Activated CD4-positive, alpha-beta T cell treated with anti-CD3 and anti-CD28 coated beads for 4 hours (primary cell): Measurements from ENCODE around the gene TFB2M.
A peak's percentile ranks its signal among the peaks of the same experiment; 100 is the strongest.
"Not testable (repeated sequence)": the region's sequence is repeated elsewhere in the genome, so short reads cannot be mapped to it uniquely, and the experiment has no call there.

ENCODE experiments used
- DNase-seq, 2 donors: peaks; one replicate each; pipeline ENCODE4 v3.0.0-alpha.2; 2020

Gene TFB2M

DNA sequence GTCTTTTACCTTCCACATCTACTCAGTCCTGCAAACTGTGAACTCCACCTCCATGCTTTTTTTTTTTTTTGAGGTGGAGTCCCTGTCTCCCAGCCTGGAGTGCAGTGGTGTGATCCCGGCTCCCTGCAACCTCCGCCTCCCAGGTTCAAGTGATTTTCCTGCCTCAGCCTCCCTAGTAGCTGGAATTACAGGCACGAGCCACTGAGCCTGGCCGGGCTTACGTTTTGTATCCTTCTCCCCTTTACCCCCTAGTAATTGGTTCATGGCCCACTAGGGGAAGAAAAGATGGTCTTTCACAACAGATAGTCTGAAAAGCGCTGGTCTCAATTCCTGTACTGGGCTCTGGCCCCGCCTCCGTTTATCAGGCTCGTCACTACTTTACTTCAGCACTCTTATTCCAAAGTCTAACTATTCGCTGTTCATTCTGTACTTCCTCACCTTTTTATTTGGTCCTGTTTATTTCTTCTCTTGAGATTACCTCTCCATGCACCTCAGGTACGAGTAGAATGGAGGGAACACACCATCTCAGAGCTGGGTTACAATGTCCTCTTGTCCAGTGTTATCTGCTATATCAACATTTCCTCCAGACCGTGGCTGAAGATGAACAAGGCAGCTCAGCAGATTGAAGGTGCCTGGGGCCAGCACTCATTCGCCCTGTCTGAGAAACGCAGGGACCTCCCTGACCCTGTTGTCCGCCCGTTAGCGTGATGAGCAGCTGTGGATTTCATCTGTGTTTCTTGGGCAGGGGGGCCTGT lies 16.4 kb upstream of the TFB2M start:
- DNase-seq: no peak

DNA sequence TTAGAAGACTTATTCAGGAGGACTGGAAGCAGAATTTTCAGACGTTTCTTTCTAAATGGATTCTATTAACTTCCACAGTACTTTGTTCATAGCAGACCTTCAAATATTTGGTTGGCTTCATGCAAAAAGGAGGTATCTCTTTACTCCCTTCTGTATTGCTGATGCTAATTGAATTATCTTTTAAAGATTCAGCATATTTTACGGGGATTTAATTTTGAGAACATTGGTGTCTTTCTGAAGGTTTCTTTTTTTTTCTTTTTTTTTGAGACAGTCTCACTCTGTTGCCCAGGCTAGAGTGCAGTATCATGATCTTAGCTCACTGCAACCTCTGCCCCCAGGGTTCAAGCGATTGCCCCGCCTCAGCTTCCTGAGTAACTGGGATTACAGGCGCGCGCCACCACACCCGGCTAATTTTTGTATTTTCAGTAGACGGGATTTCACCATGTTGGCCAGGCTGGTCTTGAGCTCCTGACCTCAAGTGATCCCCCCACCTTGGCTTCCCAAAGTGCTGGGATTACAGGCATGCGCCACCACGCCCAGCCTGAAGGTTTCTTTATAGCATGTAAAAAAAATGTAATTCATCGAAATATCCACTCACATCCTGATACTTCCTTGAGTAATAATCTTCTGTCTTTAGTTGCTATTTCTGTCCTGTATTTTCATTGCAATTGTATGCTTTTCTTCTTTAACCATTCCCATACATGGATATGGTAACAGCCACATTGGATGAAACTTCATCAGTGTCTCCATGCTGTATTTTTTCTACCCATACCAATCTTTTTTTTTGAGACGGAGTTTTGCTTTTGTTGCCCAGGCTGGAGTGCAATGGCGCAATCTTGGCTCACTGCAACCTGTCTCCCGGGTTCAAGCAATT lies 14.7 kb upstream of the TFB2M start:
- DNase-seq: no peak

DNA sequence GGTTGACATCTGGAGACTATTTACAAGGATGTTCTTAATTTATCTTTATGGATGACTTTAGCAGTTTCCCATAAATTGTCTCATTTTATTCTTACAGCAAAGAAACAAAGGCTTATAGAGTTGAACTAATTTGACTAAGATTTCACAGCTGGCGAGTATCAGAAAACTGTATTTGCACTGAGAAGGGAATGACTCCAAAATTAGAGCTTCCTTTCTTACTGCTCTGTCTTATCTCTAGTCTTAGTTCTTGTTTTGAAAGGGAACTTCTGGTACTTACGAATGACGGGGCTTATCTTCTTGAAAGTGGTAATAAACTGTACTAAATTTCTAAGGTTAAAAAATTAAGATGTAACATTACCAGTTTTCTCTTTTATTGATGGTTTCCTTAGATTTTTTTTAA lies 13.8 kb upstream of the TFB2M start:
- no peak for DNase-seq

DNA sequence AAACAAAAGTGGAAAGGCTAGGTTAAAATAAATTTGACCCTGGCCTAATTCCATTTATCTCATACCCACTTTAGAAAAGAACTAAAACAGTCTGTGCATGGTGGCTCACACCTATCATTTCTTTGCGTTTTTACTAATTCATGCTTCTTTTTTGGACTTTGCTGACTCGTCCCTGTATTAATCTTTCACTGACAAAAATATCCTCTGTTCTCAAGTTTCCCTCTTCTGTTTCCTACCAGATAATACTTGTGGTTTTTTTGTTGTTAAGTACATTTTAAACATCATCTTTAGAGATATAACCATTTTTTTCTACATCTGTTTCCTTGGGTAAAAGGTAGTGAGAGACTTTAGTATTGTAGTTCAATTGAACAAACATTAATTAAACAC lies 11.7 kb upstream of the TFB2M start:
- no peak for DNase-seq

DNA sequence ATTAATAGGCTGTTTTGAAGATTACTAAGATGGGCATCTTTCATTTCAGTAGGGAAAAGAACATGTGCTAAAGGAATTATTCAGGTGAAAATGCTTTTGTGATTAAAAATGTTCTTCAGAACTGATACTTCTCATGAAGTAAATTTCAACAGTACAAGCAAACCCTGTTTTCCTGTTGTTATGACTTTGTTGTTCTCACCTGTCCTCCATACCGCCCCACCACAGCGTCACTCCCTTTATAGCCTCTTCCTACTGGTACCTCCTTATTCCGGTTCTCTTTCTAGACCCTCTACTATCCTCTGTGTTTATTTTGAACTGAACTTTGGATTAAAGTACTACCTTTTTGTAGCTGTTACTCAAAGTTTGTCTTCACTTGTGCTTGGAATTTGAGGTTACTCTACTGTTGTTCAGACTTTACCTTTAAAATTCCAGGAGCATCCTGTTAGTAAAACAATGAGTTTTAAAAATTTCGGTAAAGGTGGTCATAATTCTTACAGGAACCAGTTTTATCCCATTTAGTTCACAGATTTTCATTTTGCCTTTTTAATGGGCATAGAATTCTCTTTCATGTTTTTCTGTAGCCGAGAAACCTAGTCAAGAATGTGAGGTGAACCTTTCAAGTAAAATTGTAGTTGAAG lies 11.1 kb upstream of the TFB2M start:
- no peak for DNase-seq

DNA sequence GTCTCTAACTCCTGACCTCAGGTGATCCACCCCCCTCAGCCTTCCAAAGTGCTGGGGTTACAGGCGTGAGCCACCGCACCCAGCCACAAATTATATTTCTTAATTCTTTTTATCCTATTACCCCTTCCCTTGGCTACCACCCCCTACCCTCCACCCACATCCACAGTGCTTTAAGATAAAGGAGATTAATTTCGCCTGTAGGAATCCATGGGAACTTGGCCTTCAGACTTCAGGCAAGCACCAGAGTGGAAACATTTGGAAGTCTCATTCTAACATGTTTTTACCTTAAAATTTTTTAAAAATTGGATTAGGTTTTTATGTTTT lies 10.6 kb upstream of the TFB2M start:
- no peak for DNase-seq

DNA sequence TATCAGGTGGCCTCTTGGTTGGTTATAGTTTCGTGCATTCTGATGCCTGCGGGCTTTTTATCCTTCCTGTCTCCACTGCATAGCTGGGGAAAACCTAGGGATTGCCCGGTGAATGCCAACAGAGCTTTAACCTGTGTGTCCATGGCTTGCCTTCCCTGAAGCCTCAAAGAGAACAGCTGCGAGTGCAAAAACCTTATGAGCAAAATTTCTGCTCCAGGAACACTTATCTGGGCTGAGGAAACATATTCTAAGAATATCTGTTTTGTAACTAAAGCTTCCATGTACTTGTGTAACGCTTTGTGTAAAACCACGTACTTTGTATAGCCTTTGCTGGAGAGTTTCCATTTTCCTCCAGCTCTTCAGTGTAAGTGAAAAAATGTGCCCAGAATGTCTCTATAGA lies 7.4 kb upstream of the TFB2M start:
- DNase-seq: no peak

DNA sequence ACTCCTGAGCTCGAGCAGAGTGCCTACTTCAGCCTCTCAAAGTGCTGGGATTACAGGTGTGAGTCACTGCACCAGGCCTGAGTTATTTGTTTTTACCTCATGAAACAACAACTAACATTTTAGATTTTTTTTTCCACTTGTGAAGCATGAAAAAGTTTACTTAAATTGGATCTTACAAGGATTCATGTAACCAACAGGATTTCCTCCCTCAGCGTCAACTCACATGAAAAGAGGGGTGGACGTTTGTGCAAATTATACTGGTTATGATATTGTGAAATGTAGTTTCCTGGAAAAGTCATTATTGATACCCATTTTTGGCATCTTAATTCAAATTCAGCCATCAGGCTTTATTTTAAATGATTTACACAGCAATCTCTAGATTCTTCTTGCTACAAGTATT lies 6.7 kb upstream of the TFB2M start:
- no peak for DNase-seq

DNA sequence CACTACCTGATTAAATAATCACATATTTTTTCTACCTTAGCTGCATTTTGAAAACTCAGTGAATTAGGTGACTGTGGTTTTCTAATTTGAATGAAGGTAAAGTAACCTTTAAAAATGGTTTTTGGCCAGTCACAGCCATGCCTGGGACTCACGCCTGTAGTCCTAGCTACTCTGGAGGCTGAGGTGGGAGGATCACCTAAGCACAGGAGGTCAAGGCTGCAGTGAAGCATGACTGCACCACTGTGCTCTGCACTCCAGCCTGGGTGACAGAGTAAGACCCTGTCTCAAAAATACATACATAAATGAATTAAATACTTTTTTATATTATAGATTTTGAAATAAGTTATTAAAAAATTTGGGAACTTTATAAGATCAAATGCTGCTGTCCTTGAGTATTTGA lies 5.9 kb upstream of the TFB2M start:
- DNase-seq: no peak

DNA sequence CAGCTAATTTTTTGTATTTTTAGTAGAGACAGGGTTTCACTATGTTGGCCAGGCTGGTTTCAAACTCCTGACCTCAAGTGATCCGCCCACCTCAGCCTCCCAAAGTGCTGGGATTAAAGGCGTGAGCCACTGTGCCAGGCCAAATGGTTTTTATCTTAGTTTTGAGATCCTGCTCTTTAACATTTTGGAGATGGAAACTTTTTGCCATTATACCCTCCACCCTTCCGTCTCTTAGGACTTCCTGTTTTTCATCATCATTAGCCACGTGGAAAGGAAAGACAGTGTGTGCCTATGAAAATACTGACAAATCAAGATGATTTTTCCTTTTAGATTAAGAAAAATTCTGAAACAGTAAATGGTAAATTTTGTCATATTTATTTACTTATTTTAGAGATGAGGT lies 5.2 kb upstream of the TFB2M start:
- DNase-seq: not testable (repeated sequence)

DNA sequence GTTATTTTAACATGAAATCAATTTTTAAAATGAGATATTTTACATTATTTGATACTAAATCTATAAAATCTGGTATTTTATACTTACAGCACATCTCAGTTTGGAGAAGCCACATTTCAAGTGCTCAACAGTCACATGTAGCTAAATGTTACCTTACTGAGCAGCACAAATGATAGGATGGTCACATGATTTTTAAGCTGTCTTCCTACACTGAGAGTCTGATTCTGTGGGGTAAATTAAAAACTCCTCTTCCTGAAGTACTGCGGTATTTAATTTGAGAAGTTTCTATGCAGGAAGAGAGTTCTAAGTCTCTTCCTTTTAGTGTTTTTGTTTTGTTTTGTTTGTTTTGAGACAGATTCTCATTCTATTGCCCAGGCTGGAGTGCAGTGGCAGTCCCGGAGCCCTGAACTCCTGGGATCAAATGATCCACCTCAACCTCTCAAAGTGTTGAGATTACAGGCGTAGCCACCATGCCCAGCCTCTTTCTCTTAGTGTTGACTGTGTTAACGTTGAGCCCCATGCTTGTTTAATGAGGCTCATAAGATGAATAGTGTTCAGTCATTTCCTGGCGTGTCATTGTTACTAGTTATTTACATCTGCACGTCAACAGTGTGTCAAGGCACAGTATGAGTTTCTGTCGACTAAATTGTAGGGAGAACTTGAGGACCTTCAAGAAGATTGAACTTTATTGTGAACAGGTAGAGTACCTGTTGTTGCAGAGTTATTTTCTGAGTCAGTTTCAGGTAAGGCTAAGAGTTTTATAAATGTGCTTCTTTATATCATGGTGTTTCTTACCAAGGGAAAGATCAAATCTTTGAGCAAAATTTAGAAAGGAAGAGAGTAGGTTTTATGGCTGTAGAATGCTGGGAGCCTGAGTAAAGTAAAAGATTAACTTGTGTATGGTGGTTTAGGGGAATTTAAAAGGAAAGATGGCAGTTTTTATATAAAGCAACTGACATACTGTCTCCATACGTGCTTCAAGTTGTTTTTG lies 3.5 kb upstream of the TFB2M start:
- peak in 1 of 2 donors; percentile 18 for DNase-seq

DNA sequence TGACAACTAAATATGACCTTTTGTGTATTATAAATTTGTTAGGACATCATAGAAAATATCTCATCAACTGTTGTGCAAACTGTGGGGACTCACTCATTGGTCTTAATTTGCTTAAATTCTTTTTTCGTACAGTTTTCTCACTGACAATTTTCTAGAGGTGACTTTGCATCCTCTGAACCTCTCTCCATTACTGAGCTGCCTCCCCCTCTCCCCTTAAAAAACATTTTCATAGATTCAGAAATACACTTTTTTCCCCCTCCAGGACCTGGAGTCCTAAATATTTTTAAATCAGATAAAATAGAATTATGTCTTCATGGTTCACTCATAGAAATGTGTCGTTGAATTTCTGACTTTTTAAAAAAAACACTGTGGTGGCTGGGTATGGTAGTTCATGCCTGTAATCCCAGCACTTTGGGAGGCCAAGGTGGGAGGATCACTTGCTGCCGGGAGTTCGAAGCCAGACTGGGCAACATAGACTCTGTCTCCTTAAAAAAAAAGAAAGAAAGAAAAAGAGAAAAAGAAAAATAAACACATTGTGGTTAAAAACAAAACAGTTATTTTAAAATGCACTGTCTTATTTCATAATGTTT lies 1.7 kb upstream of the TFB2M start:
- DNase-seq: no peak

DNA sequence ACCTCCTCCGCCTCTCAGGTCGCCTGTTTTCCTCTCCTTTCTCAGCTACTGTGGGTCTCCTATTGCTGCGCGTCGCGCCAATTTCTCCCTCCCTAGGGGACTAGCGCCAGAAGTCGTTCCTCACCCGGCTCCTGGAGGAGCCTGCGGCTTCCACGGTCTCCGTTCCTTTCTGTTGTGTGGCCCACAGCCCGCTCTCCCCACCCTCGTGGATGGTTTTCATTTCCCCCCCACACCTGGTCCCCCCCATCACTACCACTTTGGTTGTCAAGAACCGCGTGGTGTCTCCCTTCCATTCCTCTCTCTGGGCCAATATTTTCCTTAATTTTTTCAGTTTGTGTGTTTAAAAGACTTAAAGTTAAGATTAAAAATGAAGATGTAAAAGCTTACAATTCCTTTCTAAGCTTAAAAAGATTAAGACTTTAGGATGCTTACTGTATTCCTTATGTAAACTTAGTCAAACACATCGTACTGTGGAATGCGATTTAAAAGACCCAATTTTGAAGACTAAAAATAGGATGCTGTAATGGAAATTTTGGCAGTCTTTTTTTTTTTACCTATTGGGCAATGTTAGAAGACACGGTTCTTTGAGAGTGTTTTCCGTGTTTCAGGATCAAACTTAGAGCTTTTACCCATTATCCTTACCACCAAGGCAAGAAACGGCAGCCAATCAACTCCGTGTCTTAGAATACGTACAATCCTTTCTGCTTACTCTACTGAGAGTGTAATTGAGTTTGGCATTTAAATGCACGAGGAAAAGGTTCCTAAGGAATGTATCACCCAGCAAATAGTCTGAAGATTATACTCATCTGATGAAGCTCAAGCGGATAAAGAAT lies 968 bp upstream of the TFB2M start:
- DNase-seq: peak; percentile 45 to 47

DNA sequence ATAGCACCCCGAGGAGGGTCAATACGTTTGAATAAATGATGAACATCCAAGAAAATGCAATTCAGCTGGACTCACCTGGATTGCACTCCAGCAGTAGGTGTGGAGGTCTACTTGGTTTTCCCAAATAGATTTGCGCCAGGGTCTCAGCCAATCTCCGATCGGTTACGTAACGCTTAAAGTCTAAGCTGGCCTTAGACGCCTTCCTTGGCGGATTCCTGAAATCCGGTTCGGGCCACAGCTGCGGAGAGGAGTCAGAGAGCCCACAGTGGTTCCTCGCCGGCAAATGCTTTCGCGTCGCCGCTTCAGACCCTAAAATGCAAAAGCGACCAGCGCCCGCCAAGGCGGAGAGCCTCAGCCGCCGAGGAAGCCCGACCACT lies 322 bp downstream of the TFB2M start:
- DNase-seq: no peak

DNA sequence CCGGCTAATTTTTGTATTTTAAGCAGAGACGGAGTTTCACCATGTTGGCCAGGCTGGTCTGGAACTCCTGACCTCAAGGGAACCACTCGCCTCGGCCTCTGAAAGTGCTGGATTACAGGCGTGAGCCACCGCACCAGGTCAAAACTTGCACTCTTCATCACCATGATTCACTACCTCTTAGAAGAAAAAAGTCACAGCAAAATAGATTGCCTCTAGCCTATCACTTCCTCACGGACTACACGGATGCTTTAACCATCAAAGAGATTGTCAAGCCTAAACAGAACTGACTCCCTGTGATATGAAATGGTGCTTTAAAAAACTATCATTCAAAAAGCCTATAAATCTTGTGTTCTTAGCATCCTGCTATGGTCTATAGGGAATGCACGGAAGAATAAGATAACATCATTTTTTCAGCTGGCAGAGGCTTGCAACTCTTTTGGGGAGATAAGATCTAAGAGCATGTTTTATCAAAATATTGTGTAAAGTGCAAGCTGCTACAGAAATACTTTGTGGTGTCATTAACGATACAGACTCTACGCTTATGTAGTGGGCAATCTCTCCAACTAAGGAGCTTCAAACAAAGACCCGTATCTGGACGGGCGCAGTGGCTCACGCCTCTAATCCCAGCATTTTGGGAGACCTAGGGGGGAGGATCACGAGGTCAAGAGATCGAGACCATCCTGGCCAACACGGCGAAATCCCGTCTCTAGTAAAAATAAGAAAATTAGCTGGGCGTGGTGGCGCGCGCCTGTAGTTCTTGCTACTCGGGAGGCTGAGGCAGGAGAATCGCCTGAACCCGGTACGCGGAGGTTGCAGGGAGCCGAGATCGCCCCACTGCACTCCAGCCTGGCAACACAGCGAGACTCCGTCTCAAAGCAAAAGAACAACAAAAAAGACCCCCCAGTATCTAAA lies 966 bp downstream of the TFB2M start:
- DNase-seq: no peak

DNA sequence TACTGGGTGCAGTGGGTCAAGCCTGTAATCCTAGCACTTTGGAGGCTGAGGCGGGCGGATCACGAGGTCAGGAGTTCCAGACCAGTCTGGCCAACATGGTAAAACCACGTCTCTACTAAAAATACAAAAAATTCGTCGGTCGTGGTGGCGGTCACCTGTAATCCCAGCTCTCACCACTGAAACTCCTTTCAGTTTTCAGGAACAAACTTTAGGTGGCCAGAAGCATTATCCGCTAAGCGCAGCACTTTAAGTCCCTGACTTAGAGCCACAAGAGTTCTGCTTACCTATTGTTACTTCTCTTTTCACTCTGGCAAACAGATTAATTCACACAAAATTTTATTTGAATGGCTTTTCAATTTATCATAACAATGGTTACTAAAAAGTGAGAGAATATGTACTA lies 5.2 kb downstream of the TFB2M start:
- not testable (repeated sequence) for DNase-seq

DNA sequence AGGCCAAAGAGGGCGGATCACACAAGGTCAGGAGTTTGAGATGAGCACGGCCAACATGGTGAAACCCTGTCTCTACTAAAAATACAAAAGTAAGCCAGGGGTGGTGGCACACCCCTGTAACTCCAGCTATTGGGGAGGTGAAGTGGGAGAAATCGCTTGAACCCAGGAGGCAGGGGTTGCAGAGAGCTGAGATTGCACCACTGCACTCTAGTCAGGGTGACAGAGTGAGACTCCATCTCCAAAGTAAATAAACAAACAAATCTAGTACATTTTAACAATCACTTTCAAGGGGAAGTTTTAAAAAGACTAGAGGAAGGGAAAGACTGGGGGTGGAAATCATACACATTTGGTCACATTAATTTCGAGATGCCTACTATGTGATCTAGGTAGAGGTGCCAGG lies 6.8 kb downstream of the TFB2M start:
- DNase-seq: no peak

DNA sequence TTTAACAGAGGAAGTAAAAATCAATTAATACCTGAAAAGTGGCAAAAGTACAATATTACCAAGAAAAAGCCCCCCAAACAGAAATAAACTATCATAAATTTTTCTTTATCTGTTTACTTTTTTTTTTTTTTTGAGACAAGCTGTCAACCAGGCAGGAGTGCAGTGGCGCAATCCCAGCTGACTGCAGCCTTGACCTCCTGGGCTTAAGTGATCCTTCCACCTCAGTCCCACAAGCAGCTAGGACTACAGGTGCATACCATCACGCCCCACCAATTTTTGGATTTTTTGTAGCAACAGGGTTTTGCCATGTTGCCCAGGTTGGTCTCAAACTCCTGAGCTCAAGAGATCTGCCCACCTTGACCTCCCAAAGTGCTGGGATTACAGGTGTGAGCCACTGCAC lies 8.0 kb downstream of the TFB2M start:
- DNase-seq: no peak

DNA sequence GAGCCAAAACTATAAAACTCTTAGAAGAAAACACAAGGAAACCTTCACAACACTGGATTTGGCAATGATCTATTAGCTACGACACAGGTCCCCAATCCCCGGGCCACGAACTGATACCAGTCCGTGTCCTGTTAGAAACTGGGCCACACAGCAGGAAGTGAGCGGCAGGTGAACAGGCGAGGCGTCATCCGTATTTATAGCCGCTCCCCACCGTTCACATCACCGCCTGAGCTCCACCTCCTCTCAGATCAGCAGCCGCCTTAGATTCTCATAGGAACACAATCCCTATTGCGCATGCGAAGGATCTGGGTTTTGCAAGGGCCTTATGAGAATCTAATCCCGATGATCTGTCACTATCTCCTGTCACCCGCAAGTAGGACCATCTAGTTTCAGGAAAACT lies 11.9 kb downstream of the TFB2M start:
- no peak for DNase-seq

DNA sequence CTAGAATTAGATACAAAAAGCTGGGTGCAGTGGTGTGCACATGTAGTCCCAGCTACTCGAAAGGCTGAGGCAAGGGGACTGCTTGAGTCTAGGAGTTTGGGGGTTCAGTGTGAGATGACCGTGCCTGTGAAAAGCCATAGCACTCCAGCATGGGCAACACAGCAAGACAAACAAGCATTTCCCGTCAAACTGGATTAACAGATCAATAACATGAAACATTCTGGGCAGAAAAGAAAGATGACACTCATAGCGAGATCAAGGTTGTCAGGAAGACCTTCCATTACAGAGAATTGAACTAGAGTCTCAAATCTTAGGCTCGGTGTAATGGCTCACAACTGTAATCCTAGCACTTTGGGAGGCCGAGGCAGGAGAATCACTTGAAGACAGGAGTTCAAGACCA lies 14.0 kb downstream of the TFB2M start:
- no peak for DNase-seq
